ENCODE results near the gene CCDC137.

The CCDC137 gene

GRCh38 chr17:81666092-81666341, 520 bp upstream of the CCDC137 start:
- ChIA-PET CTCF (interaction anchor here (1.0 kb wide), 1 partner anchor 10 kb away, joined by 6 read pairs; no protein-coding TSS in a partner anchor), POLR2A (interaction anchor here (1.0 to 2.1 kb wide), 13 partner anchors 8 to 443 kb away, joined by 3 to 28 read pairs (median 5); partner anchors contain the start of genes ACTG1, ARL16, CEP131 and FAAP100)

GRCh38 chr17:81667754-81668153, 1.2 kb downstream of the CCDC137 start:
- Histone ChIP-seq H3K36me3 (ENCODE audit: control insufficient read depth in 2 of 2, insufficient read depth in 1 of 2, low read length in 2 of 2) (peaks cover 32 to 66% of the 10 kb centered on the region in 2 experiments; a peak in 2 of 3 replicates), H3K9me3 (ENCODE audit: control insufficient read depth, insufficient read depth, low read depth, low read length) (no peaks in the 10 kb centered on the region), H3K4me1 (ENCODE audit: control insufficient read depth, insufficient read depth, low read length) (peaks cover 5% of the 10 kb centered on the region; the same call in 1 of the 2 replicates), H3K27ac (ENCODE audit: extremely low read depth, low read depth, low read length) (no peak overlapping the region; the same call in 1 of the 2 replicates), H3K4me3 (ENCODE audit: low read depth, low read length) (no peak overlapping the region)
- CTCF ChIA-PET: interaction anchor here (0.7 to 2.3 kb wide), 2 partner anchors 15 to 311 kb away, joined by 3 to 9 read pairs; partner anchors contain the start of genes ARL16 and HGS
- TF ChIP-seq ZFHX2 (tag by site-specific recombination; conservative IDR thresholded peaks at IDR 0.05): 0 out of 2 replicates have a peak, but pooled peaks have one; percentile 20
- peak; percentile 15; the same call in 1 of the 2 replicates for TF ChIP-seq SP2 (tag by site-specific recombination; IDR thresholded peaks at IDR 0.05)
- TF ChIP-seq KLF8 (tag by site-specific recombination; IDR thresholded peaks at IDR 0.05): no peak
- TF ChIP-seq ZNF2 (tag by site-specific recombination; IDR thresholded peaks at IDR 0.05): no peak
- no peak for TF ChIP-seq ZNF518A (tag by site-specific recombination; conservative IDR thresholded peaks at IDR 0.05; ENCODE audit: low read depth)
- no peak for TF ChIP-seq ZNF558 (tag by site-specific recombination; IDR thresholded peaks at IDR 0.05)
- no peak for TF ChIP-seq ZNF140 (tag by site-specific recombination; IDR thresholded peaks at IDR 0.05)
- TF ChIP-seq ZNF654 (tag by site-specific recombination; IDR thresholded peaks at IDR 0.05; ENCODE audit: low read depth): no peak
- TF ChIP-seq BCL11B (tag by site-specific recombination; IDR thresholded peaks at IDR 0.05; ENCODE audit: low read depth): no peak
- no peak for TF ChIP-seq ZNF510 (tag by site-specific recombination; IDR thresholded peaks at IDR 0.05; ENCODE audit: insufficient replicate concordance)
- no peak for TF ChIP-seq ZNF843 (tag by site-specific recombination; IDR thresholded peaks at IDR 0.05)
- no peak for TF ChIP-seq ATF2 (tag by site-specific recombination; IDR thresholded peaks at IDR 0.05; ENCODE audit: low read depth)
- peak; percentile 26; the same call in 1 of the 2 replicates for TF ChIP-seq SP3 (tag by site-specific recombination; IDR thresholded peaks at IDR 0.05)
- TF ChIP-seq ZNF692 (tag by site-specific recombination; IDR thresholded peaks at IDR 0.05): no peak
- TF ChIP-seq CTCF (tag by site-specific recombination; IDR thresholded peaks at IDR 0.05): 0 out of 2 replicates have a peak, but pooled peaks have one; percentile 37
- no peak for TF ChIP-seq HOXD13 (CRISPR knock-in tag; IDR thresholded peaks at IDR 0.05; ENCODE audit: borderline replicate concordance)
- no peak for TF ChIP-seq ZNF335 (tag by site-specific recombination; conservative IDR thresholded peaks at IDR 0.05)
- TF ChIP-seq EGR2 (tag by site-specific recombination; IDR thresholded peaks at IDR 0.05; ENCODE audit: low read depth): no peak
- no peak for TF ChIP-seq KLF1 (tag by site-specific recombination; IDR thresholded peaks at IDR 0.05)
- POLR2A ChIA-PET: interaction anchor here (1.4 to 1.6 kb wide), 2 partner anchors 35 to 115 kb away, joined by 5 to 6 read pairs; partner anchors contain the start of genes FAAP100 and MRPL12

More at GRCh38 chr17:81666092-81666341, 520 bp upstream of the CCDC137 start:
- Histone ChIP-seq H3K9me3 (ENCODE audit: control insufficient read depth, insufficient read depth, low read depth, low read length) (no peaks in the 10 kb centered on the region), H3K4me1 (ENCODE audit: control insufficient read depth, insufficient read depth, low read length) (peaks cover 5% of the 10 kb centered on the region; the same call in 1 of the 2 replicates), H3K27ac (ENCODE audit: extremely low read depth, low read depth, low read length) (peak overlapping the region; percentile 90), H3K36me3 (ENCODE audit: control insufficient read depth in 2 of 2, insufficient read depth in 1 of 2, low read length in 2 of 2) (peaks cover 26 to 49% of the 10 kb centered on the region in 2 experiments; a peak in 2 of 3 replicates), H3K4me3 (ENCODE audit: low read depth, low read length) (peak overlapping the region; percentile 88)
- TF ChIP-seq MYNN (tag by site-specific recombination; IDR thresholded peaks at IDR 0.05; ENCODE audit: borderline replicate concordance): no peak
- TF ChIP-seq ZNF10 (tag by site-specific recombination; IDR thresholded peaks at IDR 0.05): no peak
- 0 out of 2 replicates have a peak, but pooled peaks have one; percentile 37 for TF ChIP-seq ZBTB17 (tag by site-specific recombination; IDR thresholded peaks at IDR 0.05)

All from HEK293 (cell line).